ENCODE measurements around the gene RAB13.

RAB13 gene

GRCh38 chr1:153932156-153933131 is 53.7 kb downstream of the RAB13 start:
- no peak for DNase-seq

Measured in left hindlimb (tissue), 1 donor.